HG02852 (cell line): ENCODE measurements around the gene ESF1.
"Not testable (repeated sequence)": the region's sequence is repeated elsewhere in the genome, so short reads cannot be mapped to it uniquely, and the experiment has no call there.

Source experiments
- ATAC-seq: cut with Tn5 transposase; IDR thresholded peaks from one replicate; pipeline ENCODE4 v1.9.1; 2021; ENCODE audit warnings: mild to moderate bottlenecking, moderate library complexity; ENCODE audit not compliant: unreplicated experiment

The ESF1 gene

DNA sequence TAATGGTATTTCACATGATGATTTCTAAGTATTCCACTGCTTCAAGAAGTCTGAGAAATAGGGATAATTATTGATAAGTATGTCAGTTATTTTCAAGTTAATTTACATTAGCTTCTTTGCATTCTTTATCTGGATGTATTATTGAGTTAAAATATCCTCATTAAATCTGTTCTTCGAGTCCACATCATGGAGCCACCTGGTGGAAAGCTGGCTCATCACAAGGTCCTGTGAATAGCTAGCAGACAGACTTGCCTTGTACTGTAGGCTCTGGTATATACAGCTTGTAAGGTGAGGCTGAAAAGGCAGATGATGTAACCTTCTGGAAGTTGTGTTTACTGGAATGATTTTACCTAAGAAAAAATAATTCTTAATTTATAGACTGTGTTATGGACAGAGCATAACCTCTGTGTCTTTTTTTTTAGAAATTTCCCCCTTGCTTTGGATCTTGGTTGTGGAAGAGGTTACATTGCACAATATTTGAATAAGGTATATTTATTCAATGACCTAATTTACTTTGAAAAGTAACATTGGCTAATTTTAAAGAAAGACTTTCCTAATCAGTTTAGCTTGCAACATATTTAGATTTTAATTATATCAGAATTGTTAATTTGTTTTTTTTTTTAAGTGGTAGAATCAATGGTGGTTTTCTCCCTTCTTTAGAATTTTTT, 3.6 kb upstream of the ESF1 start:
- ATAC-seq, result peak; percentile 35

DNA sequence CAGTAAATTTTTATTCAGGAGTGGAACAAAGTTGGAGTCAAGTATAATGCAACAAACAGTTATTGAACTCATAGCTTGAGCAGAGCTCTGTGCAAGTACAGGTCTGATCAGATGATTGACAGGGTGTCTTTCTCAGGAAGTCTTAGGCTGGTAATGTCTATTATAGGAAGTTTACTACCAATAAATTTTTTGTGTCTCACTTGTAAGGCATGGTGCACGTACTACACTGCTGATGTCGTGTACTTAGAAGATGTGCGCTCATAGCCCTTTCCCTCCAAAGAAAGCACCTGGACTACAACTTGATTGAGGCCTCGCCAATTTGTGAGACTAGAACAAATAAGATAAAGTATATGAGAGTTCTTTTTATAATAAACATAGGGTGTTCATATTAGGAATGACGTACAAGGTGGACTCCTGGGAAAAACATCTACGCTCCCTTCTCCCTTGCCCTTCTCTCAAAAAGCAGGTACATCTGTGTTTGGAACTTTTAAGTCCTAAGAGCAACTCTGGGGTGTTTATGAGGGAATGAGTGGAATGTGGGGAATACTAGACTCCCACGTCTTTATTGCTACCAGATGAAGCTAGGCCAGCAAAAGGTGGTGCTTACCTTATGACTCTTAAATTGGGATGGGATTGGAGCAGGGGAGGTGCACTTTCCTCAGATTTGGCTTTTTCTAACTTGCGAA, 1.6 kb upstream of the ESF1 start:
- no peak for ATAC-seq

DNA sequence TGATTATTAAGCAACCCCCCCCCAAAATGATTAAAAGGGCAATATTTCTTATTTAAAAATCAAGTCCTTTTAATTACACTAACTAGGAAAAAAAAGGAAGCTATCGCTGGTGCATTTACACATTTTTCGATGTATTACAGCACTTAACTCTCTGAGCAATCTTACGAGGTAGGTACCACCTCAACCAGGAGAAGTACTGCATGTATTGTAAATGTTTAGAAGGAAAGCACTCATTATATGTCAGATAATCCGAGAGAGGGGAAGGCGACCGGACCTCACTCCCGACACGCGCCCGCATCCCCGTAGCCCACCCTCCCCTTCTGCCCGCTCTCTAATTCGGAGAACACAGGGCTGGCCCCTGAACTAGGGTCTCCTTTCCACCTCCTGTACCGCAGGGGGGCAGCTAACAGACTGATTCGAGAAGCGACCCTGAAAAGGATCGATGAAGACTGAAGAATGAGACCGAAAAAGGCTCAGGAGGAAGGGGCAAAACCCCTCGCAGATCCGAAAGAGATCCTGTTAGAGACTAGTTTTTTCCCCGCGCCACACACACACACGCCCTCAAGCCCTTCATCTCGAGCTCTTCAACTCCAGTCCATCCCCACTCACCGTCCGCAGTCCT, 337 bp downstream of the ESF1 start:
- peak; percentile 14 for ATAC-seq

DNA sequence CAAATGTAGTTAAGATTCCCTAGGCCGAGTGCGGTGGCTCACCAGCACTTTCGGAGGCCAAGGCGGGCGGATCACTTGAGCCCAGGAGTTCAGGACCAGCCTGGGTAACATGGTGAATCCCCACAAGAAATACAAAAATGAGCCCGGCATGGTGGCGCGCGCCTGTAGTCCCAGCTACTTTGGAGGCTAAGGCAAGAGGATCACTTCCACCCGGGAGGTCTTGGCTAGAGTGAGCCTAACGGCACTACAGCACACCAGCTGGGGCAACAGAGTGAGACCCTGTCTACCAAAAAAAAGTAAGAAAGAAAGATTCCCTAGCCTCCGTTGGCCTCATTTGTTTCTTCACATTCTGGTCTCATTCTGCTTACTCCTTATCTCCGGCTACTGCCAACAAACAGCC, 1.2 kb downstream of the ESF1 start:
- no peak for ATAC-seq

DNA sequence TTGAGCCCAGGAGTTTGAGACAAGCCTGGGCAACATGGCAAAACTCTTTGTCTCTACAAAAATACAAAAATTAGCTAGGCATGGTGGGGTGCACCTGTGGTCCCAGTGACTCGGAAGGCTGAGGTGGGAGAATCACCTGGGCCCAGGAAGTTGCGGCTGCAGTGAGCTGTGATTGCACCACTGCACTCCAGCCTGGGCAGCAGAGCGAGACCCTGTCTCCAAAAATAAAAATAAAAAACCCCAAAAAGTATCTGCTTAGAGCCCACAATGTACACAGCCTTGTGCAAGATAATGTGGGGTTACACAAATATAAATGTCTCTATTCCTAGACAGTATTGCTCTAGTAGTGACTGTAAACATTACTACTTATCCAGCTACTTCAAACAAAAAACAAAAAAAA, 5.9 kb downstream of the ESF1 start:
- peak; percentile 51 for ATAC-seq

DNA sequence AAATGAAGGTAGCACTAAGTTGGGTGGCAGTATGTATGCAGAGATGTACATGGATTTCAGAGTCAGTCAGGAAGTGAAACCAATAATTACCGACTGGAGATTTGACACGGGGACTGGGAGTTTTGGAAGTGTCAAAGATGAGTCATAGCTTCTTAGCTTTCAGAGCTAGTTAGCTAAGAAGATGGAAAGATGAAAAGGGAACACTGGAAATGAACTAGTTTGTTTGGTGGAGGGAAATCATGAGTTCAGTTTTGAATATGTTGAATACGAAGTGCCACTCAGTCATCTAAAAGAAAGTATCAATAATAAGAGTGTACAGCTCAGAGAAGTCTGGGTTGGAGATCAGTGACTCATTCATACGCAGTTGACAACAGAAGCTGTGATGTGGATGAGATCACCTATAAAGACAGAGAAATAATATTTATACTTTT, 7.5 kb downstream of the ESF1 start:
- peak; percentile 70 for ATAC-seq

DNA sequence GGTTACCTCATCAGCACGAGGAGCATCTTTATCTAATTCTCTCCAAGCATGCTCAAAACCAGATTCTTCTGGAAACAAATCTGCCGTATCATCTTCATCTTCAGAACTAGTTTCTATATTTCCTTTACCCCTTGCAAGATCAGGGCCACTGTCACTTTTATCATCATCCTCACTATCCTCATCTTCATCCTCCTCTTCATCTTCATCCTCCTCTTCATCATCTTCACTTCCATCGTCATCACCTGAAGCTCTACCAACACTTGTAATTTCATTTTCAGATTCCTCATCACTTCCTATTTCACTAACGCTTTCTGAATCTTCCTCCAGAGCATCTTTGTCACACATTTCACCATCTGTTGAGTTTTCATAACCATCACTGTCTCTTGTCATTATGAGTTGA, 8.9 kb downstream of the ESF1 start:
- ATAC-seq, result no peak

DNA sequence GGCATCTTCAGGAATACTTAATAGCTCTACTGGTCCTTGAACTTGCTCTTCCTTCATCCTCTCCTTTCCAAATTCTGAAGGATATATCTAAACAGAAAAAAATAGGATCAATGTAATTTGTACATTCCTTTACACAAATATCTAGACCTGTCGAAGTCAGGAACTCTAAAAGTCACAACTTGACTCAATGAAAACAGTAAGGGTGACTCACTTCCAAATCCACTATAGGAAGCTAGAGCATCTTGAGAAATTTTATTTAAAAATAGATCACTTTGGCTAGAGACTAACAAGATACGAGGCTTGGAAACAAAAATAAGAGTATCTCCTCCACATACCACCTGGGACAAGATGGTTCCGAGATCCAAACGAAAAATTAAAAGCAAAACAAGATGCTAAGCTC, 12.2 kb downstream of the ESF1 start:
- ATAC-seq, result no peak

DNA sequence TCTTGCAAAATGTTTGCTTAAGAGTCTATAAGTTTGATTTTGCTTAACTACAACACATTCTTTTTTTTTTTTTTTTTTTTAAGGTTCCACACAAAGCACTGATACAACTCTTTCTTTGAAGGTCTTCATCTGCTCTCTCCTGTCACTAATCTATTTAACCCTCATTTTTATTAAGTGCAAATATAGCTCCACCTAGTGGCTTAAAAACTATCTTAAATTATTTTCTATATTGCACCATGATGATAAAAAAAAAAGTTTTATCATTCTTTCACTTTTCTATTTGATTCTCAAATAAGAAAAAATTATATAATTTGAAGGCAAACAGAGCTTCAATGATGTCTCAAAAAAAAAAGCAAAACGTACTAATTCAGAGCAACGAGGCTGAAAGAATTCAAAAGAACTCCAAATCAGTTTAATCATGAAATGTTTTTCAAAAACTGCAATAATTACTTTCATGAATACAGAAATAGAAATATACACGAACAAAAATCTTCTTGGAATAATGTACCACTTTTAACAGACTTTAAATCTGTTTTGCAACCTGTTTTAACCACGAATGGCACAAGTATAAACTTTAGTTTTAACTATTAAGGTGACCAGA, 12.8 kb downstream of the ESF1 start:
- ATAC-seq, result no peak

DNA sequence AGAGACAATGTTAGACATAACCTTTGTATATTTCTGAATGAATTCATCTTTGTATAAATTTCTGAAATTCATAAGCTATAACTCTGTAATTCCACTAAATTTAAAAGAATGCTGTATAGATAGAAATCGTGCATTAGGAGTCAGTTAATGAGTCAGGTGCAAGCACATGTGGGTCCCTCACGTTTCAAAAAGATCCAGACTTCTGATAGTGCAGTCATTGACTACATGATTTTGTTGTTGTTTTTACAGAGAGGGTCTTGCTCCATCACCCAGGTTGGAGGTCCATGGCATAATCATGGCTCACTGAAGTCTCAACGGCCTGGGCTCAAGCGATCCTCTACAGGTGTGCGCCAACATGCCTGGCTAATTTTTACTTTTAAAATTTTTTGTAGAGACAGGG, 14.6 kb downstream of the ESF1 start:
- ATAC-seq, result no peak

DNA sequence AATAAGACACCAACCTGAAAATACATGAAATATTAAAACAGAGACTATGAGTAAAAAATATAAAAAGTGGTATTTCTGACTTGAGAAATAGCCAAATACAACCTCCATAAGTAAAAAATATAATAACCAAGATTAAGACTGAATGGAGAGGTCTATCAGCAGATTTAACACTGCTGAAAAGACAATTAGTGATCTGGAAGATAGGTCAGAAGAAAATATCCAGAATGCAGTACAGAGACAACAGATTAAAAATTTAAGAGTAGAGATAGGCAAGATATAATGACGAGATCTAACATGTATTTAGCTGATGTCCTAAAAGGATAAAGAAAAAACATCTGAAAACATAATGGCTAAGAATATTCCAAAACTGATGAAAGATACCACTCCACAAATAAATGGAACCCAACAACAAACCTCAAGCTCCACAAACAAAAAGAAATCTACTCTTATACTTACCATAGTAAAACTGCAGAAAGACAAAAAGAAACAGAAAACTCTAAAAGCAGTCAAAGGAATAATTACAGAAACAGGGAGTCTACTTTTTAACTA, 18.8 kb downstream of the ESF1 start:
- no peak for ATAC-seq

DNA sequence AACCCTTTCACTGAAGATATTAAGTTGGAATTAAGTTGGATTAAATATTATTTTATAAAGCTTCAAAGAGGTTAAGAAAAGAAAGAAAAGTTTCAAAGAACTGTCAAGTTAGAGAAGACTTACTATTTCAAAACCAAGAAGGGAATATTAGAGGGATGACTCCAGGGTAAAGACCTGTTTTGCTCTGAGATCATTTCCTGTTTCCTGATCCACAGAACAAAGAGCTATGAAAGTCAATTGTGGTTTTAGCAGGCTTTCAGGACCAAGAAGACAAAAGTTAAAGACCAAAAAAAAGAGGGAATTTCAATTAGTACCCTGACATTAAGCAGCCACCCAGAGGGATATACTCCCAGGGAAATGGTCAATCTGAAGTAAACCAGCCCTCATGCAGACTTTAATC, 19.4 kb downstream of the ESF1 start:
- ATAC-seq, result no peak

DNA sequence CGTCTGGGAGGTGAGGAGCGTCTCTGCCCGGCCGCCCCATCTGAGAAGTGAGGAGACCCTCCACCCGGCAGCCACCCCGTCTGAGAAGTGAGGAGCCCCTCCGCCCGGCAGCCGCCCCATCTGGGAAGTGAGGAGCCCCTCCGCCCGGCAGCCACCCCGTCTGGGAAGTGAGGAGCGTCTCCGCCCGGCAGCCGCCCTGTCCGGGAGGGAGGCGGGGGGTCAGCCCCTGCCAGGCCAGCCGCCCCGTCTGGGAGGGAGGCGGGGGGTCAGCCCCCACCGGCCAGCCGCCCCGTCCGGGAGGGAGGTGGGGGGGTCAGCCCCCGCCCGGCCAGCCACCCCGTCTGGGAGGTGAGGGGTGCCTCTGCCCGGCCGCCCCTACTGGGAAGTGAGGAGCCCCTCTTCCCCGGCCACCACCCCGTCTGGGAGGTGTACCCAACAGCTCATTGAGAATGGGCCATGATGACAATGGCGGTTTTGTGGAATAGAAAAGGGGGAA, 24.2 kb downstream of the ESF1 start:
- not testable (repeated sequence) for ATAC-seq

DNA sequence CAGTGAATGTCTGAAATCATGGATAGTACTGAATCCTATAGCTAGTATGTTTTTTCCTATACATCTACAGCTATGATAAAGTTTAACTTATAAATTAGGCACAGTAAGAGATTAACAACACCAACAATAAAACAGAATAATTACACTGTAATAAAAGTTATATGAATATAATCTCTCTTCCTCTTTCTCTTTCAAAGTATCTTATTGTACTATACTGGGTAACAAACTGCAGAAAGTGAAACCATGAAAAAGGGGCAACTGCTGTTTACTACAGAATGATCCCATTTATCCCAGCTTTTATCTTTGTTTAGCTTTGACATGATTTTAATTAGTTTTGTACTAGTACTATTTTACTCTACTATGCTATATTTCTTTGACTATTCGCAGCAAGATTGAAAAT, 25.8 kb downstream of the ESF1 start:
- no peak for ATAC-seq

DNA sequence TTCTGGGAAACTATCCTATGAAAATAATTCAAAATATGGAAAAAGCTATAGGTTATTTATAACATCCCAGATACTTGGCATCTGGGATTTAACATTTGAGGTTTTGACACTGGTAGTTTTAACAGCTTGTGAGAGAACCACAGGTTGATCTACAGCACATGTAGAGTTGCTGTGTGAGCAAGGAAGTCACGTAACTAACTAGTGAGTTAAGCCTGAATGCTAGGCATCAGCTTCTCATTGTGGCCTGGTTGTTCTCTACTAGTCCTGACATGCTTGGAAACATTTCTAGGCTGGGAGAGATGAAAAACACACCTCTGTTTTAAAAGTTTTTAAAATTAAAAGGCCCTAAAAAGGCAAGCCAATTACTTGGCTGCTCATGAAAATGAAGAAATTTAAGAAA, 28.2 kb downstream of the ESF1 start:
- no peak for ATAC-seq

DNA sequence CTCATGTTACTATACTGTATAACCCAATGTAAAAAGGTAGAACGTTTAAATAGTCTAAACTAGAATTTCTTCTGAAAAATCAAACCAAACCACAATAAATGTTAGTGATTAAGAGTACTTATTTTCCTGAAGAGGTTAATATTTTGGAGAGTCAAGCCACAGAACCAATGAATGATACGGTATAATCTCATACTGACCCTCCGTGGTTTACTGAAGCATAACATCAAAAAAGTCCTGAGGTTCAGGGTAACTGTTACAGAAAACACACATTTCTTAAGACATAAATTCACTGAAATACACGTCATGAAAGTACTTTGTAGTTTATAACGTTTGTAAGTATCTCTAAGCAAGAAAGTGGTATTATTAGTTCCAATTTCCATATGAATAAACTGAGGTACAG, 28.9 kb downstream of the ESF1 start:
- ATAC-seq, result no peak

DNA sequence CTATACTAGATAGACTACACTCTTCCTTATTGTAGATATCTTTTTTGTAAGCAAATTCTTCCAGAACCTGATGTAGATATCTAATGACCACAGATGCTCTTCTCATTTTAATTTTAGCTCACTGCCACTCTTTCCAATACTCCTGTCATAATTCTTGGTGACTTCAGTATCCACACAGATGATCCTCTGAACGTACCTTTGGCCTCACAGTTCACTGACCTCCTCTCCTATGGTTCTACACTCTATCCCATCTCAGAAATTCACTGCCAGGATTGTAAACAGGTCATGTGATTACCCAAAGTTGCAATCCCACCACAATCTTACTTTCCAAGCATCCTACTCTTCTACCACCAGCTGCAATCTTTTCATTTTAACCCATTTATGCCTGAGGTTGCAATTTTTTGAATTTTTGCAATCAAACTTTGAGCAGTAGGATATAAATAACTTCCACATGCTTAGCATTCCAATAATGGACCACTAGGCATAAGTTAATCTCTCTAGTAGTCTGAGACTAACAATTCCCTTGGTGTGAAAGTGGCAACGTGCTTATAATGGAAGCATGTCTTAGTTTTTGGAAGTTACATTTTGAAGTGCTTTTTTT, 31.2 kb downstream of the ESF1 start:
- no peak for ATAC-seq

DNA sequence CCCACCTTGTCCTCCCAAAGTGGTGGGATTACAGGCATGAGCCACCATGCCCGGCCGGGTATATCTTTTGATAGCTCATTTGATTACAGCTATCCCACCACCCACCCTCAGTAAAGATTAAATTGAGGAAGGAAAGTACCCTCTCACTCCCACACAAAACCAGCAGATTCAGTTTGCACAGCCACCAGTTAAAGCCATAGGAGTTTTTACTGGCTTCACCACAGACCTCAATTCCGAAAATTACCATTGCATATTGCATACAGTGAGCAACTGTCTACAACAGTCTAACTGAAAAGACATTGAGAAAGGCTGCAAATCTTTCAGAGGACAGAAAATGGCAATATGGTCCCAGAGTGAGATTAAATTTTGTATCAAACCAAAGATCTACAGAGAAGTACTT, 34.9 kb downstream of the ESF1 start:
- no peak for ATAC-seq

DNA sequence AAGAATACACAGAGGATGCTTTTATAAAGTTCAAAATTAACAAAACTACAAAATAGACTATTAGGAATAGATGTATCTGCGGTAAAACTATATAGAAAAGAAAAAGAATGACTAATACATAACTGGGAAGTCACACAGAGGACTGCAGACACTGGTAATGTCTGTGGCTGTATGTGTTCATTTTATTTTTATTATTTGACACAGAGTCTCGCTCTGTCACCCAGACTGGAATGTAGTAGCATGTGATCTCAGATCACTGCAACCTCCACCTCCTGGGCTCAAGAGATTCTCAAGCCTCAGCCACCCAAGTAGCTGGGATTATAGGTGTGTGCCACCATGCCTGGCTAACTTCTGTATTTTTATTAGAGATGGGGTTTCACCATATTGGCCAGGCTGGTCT, 38.9 kb downstream of the ESF1 start:
- no peak for ATAC-seq

DNA sequence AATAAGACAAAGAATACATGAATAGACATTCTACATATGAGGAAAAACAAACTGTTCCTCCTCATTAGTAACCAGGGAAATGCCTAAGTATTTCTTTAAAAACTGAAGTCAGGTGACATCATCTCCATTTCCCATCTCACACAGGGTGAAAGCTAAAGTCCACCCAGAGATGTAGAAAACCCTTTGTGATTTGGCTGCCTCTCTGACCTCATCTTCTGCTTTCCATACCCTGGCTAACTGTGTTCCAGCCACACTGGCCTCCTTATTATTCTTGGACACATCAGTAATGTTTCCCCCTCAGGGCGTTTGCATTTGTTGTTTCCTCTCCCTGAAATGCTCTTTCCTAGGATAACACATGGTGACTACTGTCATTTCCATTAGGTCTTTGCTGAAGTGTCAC, 40.4 kb downstream of the ESF1 start:
- ATAC-seq, result no peak

DNA sequence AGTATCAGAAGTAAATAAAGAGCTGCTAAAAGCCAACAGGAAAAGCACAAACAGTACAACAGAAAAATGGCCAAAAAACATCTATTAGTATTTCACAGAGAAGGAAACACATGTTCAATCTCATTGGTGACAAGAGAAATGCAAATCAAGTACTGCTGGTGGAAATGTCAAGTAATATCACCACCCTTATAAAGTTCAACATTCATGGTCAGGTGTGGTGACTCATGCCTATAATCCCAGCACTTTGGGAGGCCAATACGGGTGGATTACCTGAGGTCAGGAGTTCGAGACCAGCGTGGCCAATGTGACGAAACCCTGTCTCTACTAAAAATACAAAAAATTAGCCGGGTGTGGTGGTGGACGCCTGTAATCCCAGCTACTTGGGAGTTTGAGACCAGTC, 42.8 kb downstream of the ESF1 start:
- no peak for ATAC-seq
